Mesenchymal stem cell (in vitro differentiated cells and primary cell): ENCODE measurements around the gene CAPN9.

ENCODE experiments used
- DNase-seq: peaks from one replicate; pipeline ENCODE4 v3.0.0-alpha.2; 2013
- H2AFZ ChIP-seq: one replicate; pipeline ENCODE4 v1.6.1; 2013; ENCODE audit warnings: low read depth, mild to moderate bottlenecking, control low read depth, inconsistent platforms, low read length, moderate library complexity
- H2AK5ac ChIP-seq: 2 replicates; pipeline ENCODE4 v1.6.1; 2013; ENCODE audit warnings: low read length, moderate library complexity, mild to moderate bottlenecking, inconsistent platforms; ENCODE audit not compliant: severe bottlenecking
- H2BK120ac ChIP-seq: one replicate; pipeline ENCODE4 v1.6.1; 2013; ENCODE audit warnings: low read depth, mild to moderate bottlenecking, inconsistent platforms, low read length, moderate library complexity
- H2BK12ac ChIP-seq, 2 experiments: one replicate each; pipeline ENCODE4 v1.6.1; 2013; ENCODE audit warnings: inconsistent platforms in 2 of 2, low read length in 2 of 2, mild to moderate bottlenecking in 2 of 2, moderate library complexity in 2 of 2, control low read depth in 1 of 2
- H2BK15ac ChIP-seq: one replicate; pipeline ENCODE4 v1.6.1; 2013; ENCODE audit warnings: mild to moderate bottlenecking, low read depth, inconsistent platforms; ENCODE audit not compliant: poor library complexity, severe bottlenecking
- H2BK5ac ChIP-seq: 2 replicates; pipeline ENCODE4 v1.6.1; 2013; ENCODE audit warnings: low read depth, mild to moderate bottlenecking, low read length, control low read depth, inconsistent platforms; ENCODE audit not compliant: poor library complexity, severe bottlenecking
- H3K14ac ChIP-seq, 2 experiments: one replicate each; pipeline ENCODE4 v1.6.1; 2013; ENCODE audit warnings: inconsistent platforms in 2 of 2, low read length in 2 of 2, control low read depth in 1 of 2, mild to moderate bottlenecking in 1 of 2, moderate library complexity in 1 of 2
- H3K18ac ChIP-seq, 2 experiments: one replicate each; pipeline ENCODE4 v1.6.1; 2013; ENCODE audit warnings: inconsistent platforms in 2 of 2, low read length in 2 of 2, control low read depth in 1 of 2, low read depth in 1 of 2, mild to moderate bottlenecking in 1 of 2
- H3K23ac ChIP-seq, 2 experiments: one replicate each; pipeline ENCODE4 v1.6.1; 2013; ENCODE audit warnings: inconsistent platforms in 2 of 2, low read length in 2 of 2, mild to moderate bottlenecking in 2 of 2, moderate library complexity in 2 of 2, control low read depth in 1 of 2
- H3K27ac ChIP-seq: 2 replicates; pipeline ENCODE4 v1.5.1; 2013; ENCODE audit warnings: mild to moderate bottlenecking, moderate library complexity, low read length, control low read depth, inconsistent platforms; ENCODE audit not compliant: poor library complexity, severe bottlenecking
- H3K27me3 ChIP-seq, 2 experiments: 2 replicates each; pipeline versions ENCODE4 v1.6.1 to v1.7.0; 2013; ENCODE audit warnings: low read length in 2 of 2, mild to moderate bottlenecking in 2 of 2, moderate library complexity in 2 of 2, control low read depth in 1 of 2, inconsistent platforms in 1 of 2; ENCODE audit not compliant: control insufficient read depth in 1 of 2, insufficient read depth in 1 of 2
- H3K36me3 ChIP-seq, 2 experiments: 2 replicates each; pipeline versions ENCODE4 v1.6.1 to v1.7.0; 2013; ENCODE audit warnings: low read length in 2 of 2, control low read depth in 1 of 2, inconsistent platforms in 1 of 2, low read depth in 1 of 2, mild to moderate bottlenecking in 1 of 2; ENCODE audit not compliant: insufficient read depth in 2 of 2, control insufficient read depth in 1 of 2
- H3K4ac ChIP-seq, 2 experiments: one replicate each; pipeline ENCODE4 v1.6.1; 2013; ENCODE audit warnings: inconsistent platforms in 2 of 2, low read length in 2 of 2, mild to moderate bottlenecking in 2 of 2, moderate library complexity in 2 of 2, control low read depth in 1 of 2, low read depth in 1 of 2
- H3K4me1 ChIP-seq: 2 replicates; pipeline ENCODE4 v1.6.1; 2013; ENCODE audit warnings: low read depth, low read length, control low read depth; ENCODE audit not compliant: control insufficient read depth, insufficient read depth
- H3K4me2 ChIP-seq: 2 replicates; pipeline ENCODE4 v1.6.1; 2013; ENCODE audit warnings: low read length, mild to moderate bottlenecking, inconsistent platforms; ENCODE audit not compliant: poor library complexity, severe bottlenecking
- H3K4me3 ChIP-seq, 2 experiments: 2 replicates each; pipeline versions ENCODE4 v1.5.1 to v1.7.0; 2013; ENCODE audit warnings: low read length in 2 of 2, mild to moderate bottlenecking in 2 of 2, control low read depth in 1 of 2, low read depth in 1 of 2; ENCODE audit not compliant: insufficient read depth in 1 of 2
- H3K79me1 ChIP-seq: replicated peaks from 2 replicates; pipeline ENCODE4 v1.6.1; 2013; ENCODE audit warnings: mild to moderate bottlenecking, control low read depth, low read length, inconsistent platforms; ENCODE audit not compliant: poor library complexity, severe bottlenecking
- H3K9ac ChIP-seq: 2 replicates; pipeline ENCODE4 v1.7.0; 2013; ENCODE audit warnings: mild to moderate bottlenecking, low read length, moderate library complexity
- H3K9me3 ChIP-seq: 2 replicates; pipeline ENCODE4 v1.7.0; 2013; ENCODE audit warnings: mild to moderate bottlenecking, low read length; ENCODE audit not compliant: control insufficient read depth
- H4K8ac ChIP-seq: one replicate; pipeline ENCODE4 v1.6.1; 2013; ENCODE audit warnings: inconsistent platforms, mild to moderate bottlenecking, low read length, moderate library complexity
- H4K91ac ChIP-seq: one replicate; pipeline ENCODE4 v1.6.1; 2013; ENCODE audit warnings: mild to moderate bottlenecking, low read length, inconsistent platforms
- WGBS: methylation state at CpG from one replicate; pipeline ENCODE4 v1.1.7; 2013; ENCODE audit warnings: mixed read lengths; 5-methylcytosine and 5-hydroxymethylcytosine counted together

Gene CAPN9

GRCh38 chr1:230746617-230747016 is 571 bp upstream of the CAPN9 start:
- WGBS: 95% methylated on average over 3 of the region's 4 CpGs
- Histone ChIP-seq H2BK120ac (no peak overlapping the region), H2BK12ac (no peak overlapping the region), H3K18ac (no peak overlapping the region), H2AFZ (no peak overlapping the region), H3K9me3 (no peaks in the 10 kb centered on the region), H3K36me3 (no peaks in the 10 kb centered on the region), H3K14ac (no peak overlapping the region), H3K9ac (no peak overlapping the region), H3K27me3 (peaks cover 0 to 23% of the 10 kb centered on the region in 2 experiments), H3K4me1 (peaks cover 21% of the 10 kb centered on the region), H4K91ac (no peak overlapping the region), H2BK15ac (no peak overlapping the region), H3K4ac (no peak overlapping the region), H3K4me3 (no peak overlapping the region), H2AK5ac (no peak overlapping the region), H3K79me1 (no peaks in the 10 kb centered on the region), H3K27ac (no peak overlapping the region), H4K8ac (no peak overlapping the region), H2BK5ac (no peak overlapping the region), H3K4me2 (no peak overlapping the region), H3K23ac (no peak overlapping the region)
- DNase-seq: no peak

- H2BK5ac ChIP-seq: no peak overlapping the region
- H3K9me3 ChIP-seq: no peaks in the 10 kb centered on the region
- no peak overlapping the region for H3K4me3 ChIP-seq
- no peak overlapping the region for H3K18ac ChIP-seq
- no peaks in the 10 kb centered on the region for H3K36me3 ChIP-seq
- H2AK5ac ChIP-seq: no peak overlapping the region
- no peak overlapping the region for H3K4ac ChIP-seq
- H2BK12ac ChIP-seq: no peak overlapping the region
- no peak overlapping the region for H4K8ac ChIP-seq
- H2AFZ ChIP-seq: no peak overlapping the region
- H3K9ac ChIP-seq: no peak overlapping the region
- H2BK120ac ChIP-seq: no peak overlapping the region
- H3K4me1 ChIP-seq: peaks cover 22% of the 10 kb centered on the region
- no peak overlapping the region for H4K91ac ChIP-seq
- no peak for DNase-seq
- H3K27ac ChIP-seq: no peak overlapping the region
- no peak overlapping the region for H3K23ac ChIP-seq
- no peaks in the 10 kb centered on the region for H3K79me1 ChIP-seq
- 84% methylated on average over 16 of the region's 16 CpGs for WGBS
- no peak overlapping the region for H2BK15ac ChIP-seq
- peaks cover 0 to 21% of the 10 kb centered on the region in 2 experiments for H3K27me3 ChIP-seq
- H3K4me2 ChIP-seq: no peak overlapping the region
- no peak overlapping the region for H3K14ac ChIP-seq
Observed at GRCh38 chr1:230747890-230748800, 957 bp downstream of the CAPN9 start.

- no peak overlapping the region for H3K4me2 ChIP-seq
- no peak overlapping the region for H2BK5ac ChIP-seq
- peaks cover 24% of the 10 kb centered on the region for H3K4me1 ChIP-seq
- H3K27me3 ChIP-seq: peaks cover 0 to 16% of the 10 kb centered on the region in 2 experiments
- H2AFZ ChIP-seq: no peak overlapping the region
- no peak for DNase-seq
- peak overlapping the region; percentile 32 for H4K8ac ChIP-seq
- no peak overlapping the region for H3K27ac ChIP-seq
- H2BK12ac ChIP-seq: no peak overlapping the region
- no peak overlapping the region for H2BK15ac ChIP-seq
- H3K4me3 ChIP-seq: no peak overlapping the region
- no peak overlapping the region for H4K91ac ChIP-seq
- no peak overlapping the region for H2BK120ac ChIP-seq
- H3K4ac ChIP-seq: peak overlapping the region in 1 of 2 experiments; percentile 67
- H3K23ac ChIP-seq: no peak overlapping the region
- no peak overlapping the region for H2AK5ac ChIP-seq
- WGBS: 82% methylated on average over 12 of the region's 12 CpGs
- H3K9ac ChIP-seq: no peak overlapping the region
- no peak overlapping the region for H3K18ac ChIP-seq
- no peaks in the 10 kb centered on the region for H3K79me1 ChIP-seq
- H3K36me3 ChIP-seq: no peaks in the 10 kb centered on the region
- no peak overlapping the region for H3K14ac ChIP-seq
- no peaks in the 10 kb centered on the region for H3K9me3 ChIP-seq
Observed at GRCh38 chr1:230749150-230749549, 2.0 kb downstream of the CAPN9 start.

DNA sequence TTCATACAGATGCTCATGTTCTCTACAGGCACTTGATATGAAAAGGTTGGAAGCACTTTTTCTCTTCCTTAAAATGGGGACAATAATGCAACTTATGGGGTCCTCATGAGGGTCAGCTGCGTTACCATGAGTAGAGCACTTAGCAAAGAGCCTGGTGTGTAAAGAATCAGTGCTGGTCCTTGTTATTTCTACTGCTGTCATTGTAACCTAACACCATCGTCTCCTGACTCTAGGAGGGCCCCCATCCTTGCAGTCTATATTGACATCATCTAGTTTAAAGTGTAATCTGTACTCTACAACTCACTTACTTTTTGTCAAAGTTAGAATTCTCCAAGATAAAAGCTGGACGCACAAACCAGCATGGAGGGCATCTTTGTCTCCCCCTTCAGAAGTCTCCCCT is 2.4 kb downstream of the CAPN9 start:
- WGBS: 79% methylated on average over 3 of the region's 3 CpGs
- no peak overlapping the region for H4K8ac ChIP-seq
- no peak overlapping the region for H3K4ac ChIP-seq

More for the DNA sequence above, 2.4 kb downstream of the CAPN9 start:
- H3K27me3 ChIP-seq: peaks cover 0 to 14% of the 10 kb centered on the region in 2 experiments
- H3K79me1 ChIP-seq: no peaks in the 10 kb centered on the region
- no peak overlapping the region for H2AK5ac ChIP-seq
- no peak overlapping the region for H3K18ac ChIP-seq
- no peak overlapping the region for H3K4me3 ChIP-seq
- no peak overlapping the region for H2BK120ac ChIP-seq
- H3K4me1 ChIP-seq: peaks cover 21% of the 10 kb centered on the region
- no peak overlapping the region for H2BK12ac ChIP-seq
- no peak overlapping the region for H2BK5ac ChIP-seq
- no peaks in the 10 kb centered on the region for H3K36me3 ChIP-seq
- H3K4me2 ChIP-seq: no peak overlapping the region
- H2BK15ac ChIP-seq: no peak overlapping the region
- DNase-seq: no peak
- no peaks in the 10 kb centered on the region for H3K9me3 ChIP-seq
- H2AFZ ChIP-seq: no peak overlapping the region
- no peak overlapping the region for H3K9ac ChIP-seq
- H3K23ac ChIP-seq: no peak overlapping the region
- H3K14ac ChIP-seq: no peak overlapping the region
- H3K27ac ChIP-seq: no peak overlapping the region
- H4K91ac ChIP-seq: no peak overlapping the region
